Measurements from ENCODE around the gene MGAT5.

- TF ChIP-seq CTCF (IDR thresholded peaks at IDR 0.05 in 2 of 3, conservative IDR thresholded peaks at IDR 0.05 in 1 of 3; ENCODE audit: borderline replicate concordance in 1 of 3, insufficient read depth in 1 of 3, low read depth in 2 of 3, low read length in 2 of 3) (no peak), FOSL1 (IDR thresholded peaks at IDR 0.05; ENCODE audit: low read depth) (no peak)
These were observed 245.5 kb downstream of the MGAT5 start for GRCh38 chr2:134499307-134499926.

All from HCT116 (cell line).